PC-3 (cell line): ENCODE data around the gene FIGLA. TPM values are rescaled to one million over a fixed set of nuclear protein-coding genes. Genes with fewer than 3 reads are reported as not detected.

Source experiments
- ATAC-seq: fragments of 200-7000 bp; cut with Tn5 transposase; 2 replicates; pipeline ENCODE4 v1.9.1; 2020; ENCODE audit warnings: mild to moderate bottlenecking, moderate library complexity
- BruUV-seq: library from RNA; stranded (reverse); fragments of 400-500 nt; replicated peaks from 2 replicates; lab custom pipeline; 2021; lab: Mats Ljungman, UMichigan
- CTCF ChIA-PET: fragments of 300-600 bp; sonication (Branson Sonifier 250); formaldehyde crosslinking; loops from one replicate; lab custom pipeline; 2022; ENCODE audit warnings: antibody characterized with exemption; lab: Charles Lee
- POLR2A ChIA-PET: fragments of 300-600 bp; sonication (Branson Sonifier 250); formaldehyde crosslinking; loops from one replicate; lab custom pipeline; 2022; ENCODE audit warnings: antibody characterized with exemption; ENCODE audit not compliant: unreplicated experiment; lab: Charles Lee
- DNase-seq: peaks from one replicate; pipeline ENCODE4 v3.0.0-alpha.2; 2015
- H2AFZ ChIP-seq: fragments of 300-600 bp; sonication (generic); 2 replicates; pipeline ENCODE4 v1.6.0; 2016; ENCODE audit warnings: antibody characterized with exemption, low read length
- H3F3A ChIP-seq: fragments of 300-600 bp; sonication (generic); one replicate; pipeline ENCODE4 v1.6.0; 2017; ENCODE audit warnings: antibody characterized with exemption, low read length, control low read depth, mild to moderate bottlenecking; ENCODE audit not compliant: unreplicated experiment
- H3K27ac ChIP-seq: fragments of 300-600 bp; sonication (generic); 2 replicates; pipeline ENCODE4 v1.5.1; 2016; ENCODE audit warnings: mild to moderate bottlenecking, low read length
- H3K27me3 ChIP-seq: fragments of 300-600 bp; sonication (generic); 2 replicates; pipeline ENCODE4 v1.6.1; 2016; ENCODE audit warnings: low read length, mixed read lengths
- H3K36me3 ChIP-seq: fragments of 300-600 bp; sonication (generic); 2 replicates; pipeline ENCODE4 v1.6.1; 2016; ENCODE audit warnings: low read depth, mixed run types, low read length, mixed read lengths
- H3K4me1 ChIP-seq: fragments of 300-600 bp; sonication (generic); 2 replicates; pipeline ENCODE4 v1.5.1; 2016; ENCODE audit warnings: low read length; ENCODE audit not compliant: insufficient read depth
- H3K4me2 ChIP-seq: fragments of 300-600 bp; sonication (generic); 2 replicates; pipeline ENCODE4 v1.6.0; 2016; ENCODE audit warnings: low read length
- H3K4me3 ChIP-seq: fragments of 300-600 bp; sonication (generic); 2 replicates; pipeline ENCODE4 v1.5.1; 2016; ENCODE audit warnings: mild to moderate bottlenecking, low read length, mixed read lengths
- H3K79me2 ChIP-seq: fragments of 300-600 bp; sonication (generic); 2 replicates; pipeline ENCODE4 v1.6.1; 2017; ENCODE audit warnings: low read length, mixed read lengths
- H3K9ac ChIP-seq: fragments of 300-600 bp; sonication (generic); 2 replicates; pipeline ENCODE4 v1.6.0; 2016; ENCODE audit warnings: mild to moderate bottlenecking, low read length
- H3K9me2 ChIP-seq: fragments of 300-600 bp; sonication (generic); replicated peaks from 2 replicates; pipeline ENCODE4 v1.6.1; 2016; ENCODE audit warnings: mixed run types, low read length, mixed read lengths
- H3K9me3 ChIP-seq: fragments of 300-600 bp; sonication (generic); 2 replicates; pipeline ENCODE4 v1.6.1; 2016; ENCODE audit warnings: low read length, mixed read lengths
- H4K20me1 ChIP-seq: fragments of 300-600 bp; sonication (generic); 2 replicates; pipeline ENCODE4 v1.6.1; 2016; ENCODE audit warnings: low read length, mixed read lengths
- CTCF ChIP-seq: fragments of 300-600 bp; sonication (generic); conservative IDR thresholded peaks from 2 replicates; pipeline ENCODE4 v1.5.1; 2017; ENCODE audit warnings: antibody characterized with exemption, low read depth, mild to moderate bottlenecking, low read length
- EZH2 ChIP-seq: fragments of 300-600 bp; sonication (generic); IDR thresholded peaks from one replicate; pipeline ENCODE4 v1.6.1; 2017; ENCODE audit warnings: antibody characterized with exemption, mild to moderate bottlenecking, low read length; ENCODE audit not compliant: unreplicated experiment
- EZH2phosphoT487 ChIP-seq: fragments of 300-600 bp; sonication (generic); IDR thresholded peaks from 2 replicates; pipeline ENCODE4 v1.6.1; 2018; ENCODE audit warnings: mild to moderate bottlenecking, antibody characterized with exemption, low read length, borderline replicate concordance
- intact Hi-C: fragments of 100-400 bp; cut with micrococcal nuclease; formaldehyde crosslinking; loops from 2 replicates; pipeline ENCODE4 v1.9.0; 2023
- total RNA-seq: library from RNA; depleted of rRNA; stranded (reverse); fragments of >200 nt; gene quantifications from 2 replicates; pipeline ENCODE4 v1.2.3, GENCODE V29; 2014

Gene FIGLA
- total RNA-seq, 1 experiment from 2014 or later: not detected

DNA sequence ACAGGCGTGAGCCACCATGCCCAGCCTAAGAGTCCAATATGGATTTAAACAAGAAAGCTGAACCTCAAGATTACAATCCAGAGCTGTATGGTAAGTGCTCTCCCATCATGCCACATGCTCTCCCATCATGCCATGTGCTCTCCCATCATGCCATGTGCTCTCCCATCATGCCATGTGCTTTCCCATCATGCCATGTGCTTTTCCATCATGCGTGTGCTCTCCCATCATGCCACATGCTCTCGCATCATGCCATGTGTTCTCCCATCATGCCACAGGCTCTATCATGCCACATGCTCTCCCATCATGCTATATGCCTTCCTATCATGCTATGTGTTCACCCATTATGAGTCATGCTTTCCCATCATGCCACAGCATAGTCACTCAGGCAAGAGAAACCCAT is 43.2 kb downstream of the FIGLA start:
- no peaks in the 10 kb centered on the region for H3F3A ChIP-seq
- H3K9me2 ChIP-seq: no peaks in the 10 kb centered on the region
- peaks cover 39% of the 10 kb centered on the region for H3K27me3 ChIP-seq
- no peak overlapping the region for H2AFZ ChIP-seq
- H3K9ac ChIP-seq: no peak overlapping the region
- ChIA-PET CTCF (no interaction called here), POLR2A (interaction anchor here (0.6 kb wide), 1 partner anchor 321 kb away, joined by 7 read pairs; the partner anchor contains the start of gene NAGK)
- H3K79me2 ChIP-seq: no peaks in the 10 kb centered on the region
- DNase-seq: no peak
- H3K4me2 ChIP-seq: no peak overlapping the region
- H3K9me3 ChIP-seq: no peaks in the 10 kb centered on the region
- no peaks in the 10 kb centered on the region for H4K20me1 ChIP-seq
- no peak overlapping the region for H3K4me3 ChIP-seq
- H3K36me3 ChIP-seq: no peaks in the 10 kb centered on the region
- H3K27ac ChIP-seq: no peak overlapping the region
- H3K4me1 ChIP-seq: no peaks in the 10 kb centered on the region
- ATAC-seq: no peak
- intact Hi-C loops: no loop called here
- BruUV-seq: no TSS peak
- no peak for TF ChIP-seq CTCF
- no peak for TF ChIP-seq EZH2
- TF ChIP-seq EZH2phosphoT487: no peak

- H3K4me2 ChIP-seq: no peak overlapping the region
- BruUV-seq: no TSS peak
- H3K9ac ChIP-seq: no peak overlapping the region
- ATAC-seq (no peak), DNase-seq (no peak)
- intact Hi-C loops: no loop called here
- no peak overlapping the region for H3K4me3 ChIP-seq
- H2AFZ ChIP-seq: no peak overlapping the region
- ChIA-PET POLR2A (interaction anchor here (0.6 kb wide), 1 partner anchor 322 kb away, joined by 7 read pairs; the partner anchor contains the start of gene NAGK), CTCF (interaction anchor here (0.6 kb wide), 1 partner anchor 11 kb away, joined by 3 read pairs; no protein-coding TSS in a partner anchor)
- no peaks in the 10 kb centered on the region for H3K9me2 ChIP-seq
- H4K20me1 ChIP-seq: no peaks in the 10 kb centered on the region
- H3K27me3 ChIP-seq: peaks cover 40% of the 10 kb centered on the region
- no peaks in the 10 kb centered on the region for H3K79me2 ChIP-seq
- no peaks in the 10 kb centered on the region for H3F3A ChIP-seq
- TF ChIP-seq EZH2 (no peak), CTCF (no peak), EZH2phosphoT487 (no peak)
- no peaks in the 10 kb centered on the region for H3K9me3 ChIP-seq
- H3K27ac ChIP-seq: no peak overlapping the region
- no peaks in the 10 kb centered on the region for H3K4me1 ChIP-seq
- no peaks in the 10 kb centered on the region for H3K36me3 ChIP-seq
Observed at GRCh38 chr2:70746094-70746974, 44.1 kb downstream of the FIGLA start.
